Measurements from ENCODE around the gene RELCH.

The RELCH gene

DNA sequence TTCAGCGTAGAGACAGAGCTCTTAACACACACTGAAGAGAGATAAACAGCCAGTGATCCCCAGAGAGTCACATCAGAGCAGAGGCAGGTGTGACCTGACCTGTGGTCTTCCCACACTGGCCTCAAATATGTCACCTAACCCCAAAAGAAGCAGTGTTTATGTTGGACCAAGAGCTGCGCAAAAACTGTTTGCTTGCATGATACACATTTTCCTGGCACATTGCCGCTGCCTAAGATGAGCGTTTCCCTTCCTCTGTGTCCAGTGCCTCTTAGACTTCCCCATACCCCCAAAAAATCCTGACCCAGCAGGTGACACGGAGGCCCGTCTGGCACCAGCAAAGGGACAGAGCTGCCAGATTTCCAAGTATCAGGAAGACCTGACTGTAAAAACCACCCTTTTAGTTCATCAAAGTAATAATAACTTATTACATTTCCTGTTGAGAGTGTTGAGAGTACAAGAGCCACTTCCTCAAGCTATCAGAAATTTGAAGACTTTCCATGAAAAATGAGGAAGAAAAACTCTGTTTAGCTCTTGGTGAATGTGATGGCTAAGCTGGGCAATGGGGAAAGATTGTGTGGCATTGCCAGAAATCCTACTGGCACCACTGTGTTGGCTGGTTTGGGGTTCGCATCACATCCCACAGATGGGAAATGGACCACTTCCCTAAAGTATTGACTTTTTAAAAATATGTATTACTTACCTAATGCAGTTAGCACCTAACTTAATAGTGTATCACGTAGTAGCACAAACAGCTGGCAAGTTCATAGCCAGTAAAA lies 144.7 kb downstream of the RELCH start:
- Mint-ChIP-seq H3K27ac (no peak overlapping the region), H3K4me3 (no peak overlapping the region), H3K9me3 (peaks cover 6% of the 10 kb centered on the region), H3K4me1 (peaks cover 55% of the 10 kb centered on the region), H3K27me3 (ENCODE audit: low read depth, poor library complexity) (peaks cover 16% of the 10 kb centered on the region), H3K36me3 (ENCODE audit: low read depth) (no peaks in the 10 kb centered on the region)
- no peak for TF ChIP-seq CTCF (IDR thresholded peaks at IDR 0.05)
- no peak for DNase-seq

- H3K27me3 Mint-ChIP-seq (ENCODE audit: low read depth, poor library complexity) = peaks cover 9% of the 10 kb centered on the region
- peaks cover 50% of the 10 kb centered on the region for H3K4me1 Mint-ChIP-seq
- peaks cover 6% of the 10 kb centered on the region for H3K9me3 Mint-ChIP-seq
- DNase-seq = no peak
- no peak overlapping the region for H3K4me3 Mint-ChIP-seq
- no peaks in the 10 kb centered on the region for H3K36me3 Mint-ChIP-seq (ENCODE audit: low read depth)
- no peak overlapping the region for H3K27ac Mint-ChIP-seq
- TF ChIP-seq CTCF (IDR thresholded peaks at IDR 0.05) = no peak
Measured at GRCh38 chr18:62332431-62332830, 145.4 kb downstream of the RELCH start.

DNA sequence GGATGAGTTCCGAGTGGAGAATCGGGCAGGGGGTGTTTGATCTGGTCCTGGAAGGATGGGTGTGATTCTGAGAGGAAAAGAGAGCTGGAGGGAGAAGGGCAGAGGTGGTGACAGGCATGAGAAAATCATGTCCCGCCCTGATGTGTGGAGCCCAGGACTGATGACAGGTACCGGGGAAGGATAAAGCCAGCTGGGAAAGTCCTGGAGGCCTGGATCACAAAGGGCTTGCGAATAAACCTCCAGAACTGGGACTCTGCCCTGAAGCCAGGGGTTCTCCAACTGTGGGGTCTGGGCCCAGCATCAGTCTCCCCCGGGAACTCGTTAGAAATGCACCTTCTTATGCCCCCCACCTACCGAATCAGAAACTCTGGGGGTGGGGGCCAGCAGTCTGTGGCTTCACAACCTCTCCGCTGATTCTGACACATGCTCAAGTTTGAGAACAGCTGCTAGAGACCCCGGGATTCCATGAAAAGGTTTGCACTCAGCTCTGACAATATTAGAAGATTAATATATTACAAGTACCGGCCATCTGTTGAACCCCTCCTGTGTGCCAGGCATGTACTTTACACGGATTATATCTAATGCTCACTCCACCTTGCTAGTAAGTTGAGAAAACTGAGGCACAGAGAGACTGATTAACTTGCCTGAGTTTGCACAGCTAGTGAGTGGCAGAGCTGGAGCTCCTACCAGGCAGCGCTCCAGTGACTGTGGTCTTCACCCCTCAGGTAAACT lies 146.1 kb downstream of the RELCH start:
- no peaks in the 10 kb centered on the region for H3K36me3 Mint-ChIP-seq (ENCODE audit: low read depth)
- peaks cover 6% of the 10 kb centered on the region for H3K9me3 Mint-ChIP-seq
- peaks cover 4% of the 10 kb centered on the region for H3K27me3 Mint-ChIP-seq (ENCODE audit: low read depth, poor library complexity)
- DNase-seq = no peak
- TF ChIP-seq CTCF (IDR thresholded peaks at IDR 0.05) = no peak
- H3K4me3 Mint-ChIP-seq = no peak overlapping the region
- no peak overlapping the region for H3K27ac Mint-ChIP-seq
- H3K4me1 Mint-ChIP-seq = peaks cover 43% of the 10 kb centered on the region

DNA sequence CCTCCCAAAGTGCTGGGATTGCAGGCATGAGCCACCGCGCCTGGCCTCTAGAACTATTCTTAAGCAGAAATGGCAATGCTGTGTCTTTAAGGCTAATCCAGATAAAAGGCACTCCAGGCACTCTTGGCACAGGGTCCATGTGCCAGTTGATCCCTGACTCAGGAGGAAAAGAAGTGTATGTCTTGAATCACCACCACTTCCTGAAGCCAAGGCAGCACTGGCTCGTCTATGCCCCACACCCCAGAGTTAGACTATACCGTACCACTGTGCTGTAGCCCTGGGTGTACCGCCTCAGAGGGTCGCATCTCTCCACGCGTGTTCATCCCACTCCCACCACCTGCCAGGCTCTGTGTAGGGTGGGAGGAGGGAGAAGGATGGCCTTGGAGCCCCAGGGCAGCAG lies 147.1 kb downstream of the RELCH start:
- no peak overlapping the region for H3K27ac Mint-ChIP-seq
- peaks cover 6% of the 10 kb centered on the region for H3K9me3 Mint-ChIP-seq
- peaks cover 43% of the 10 kb centered on the region for H3K4me1 Mint-ChIP-seq
- H3K36me3 Mint-ChIP-seq (ENCODE audit: low read depth) = no peaks in the 10 kb centered on the region
- H3K27me3 Mint-ChIP-seq (ENCODE audit: low read depth, poor library complexity) = peaks cover 6% of the 10 kb centered on the region
- DNase-seq = no peak
- TF ChIP-seq CTCF (IDR thresholded peaks at IDR 0.05) = no peak
- H3K4me3 Mint-ChIP-seq = no peak overlapping the region

GRCh38 chr18:62335494-62335893 lies 148.4 kb downstream of the RELCH start:
- TF ChIP-seq CTCF (IDR thresholded peaks at IDR 0.05) = no peak
- Mint-ChIP-seq H3K9me3 (peaks cover 2% of the 10 kb centered on the region), H3K4me3 (no peak overlapping the region), H3K4me1 (peaks cover 35% of the 10 kb centered on the region), H3K27ac (no peak overlapping the region), H3K36me3 (ENCODE audit: low read depth) (no peaks in the 10 kb centered on the region), H3K27me3 (ENCODE audit: low read depth, poor library complexity) (peaks cover 13% of the 10 kb centered on the region)
- no peak for DNase-seq
